ENCODE measurements around the gene DUS3L.

Gene DUS3L

GRCh38 chr19:5809053-5809452 lies 18.1 kb upstream of the DUS3L start:
- TF ChIP-seq CTCF (IDR thresholded peaks at IDR 0.05; ENCODE audit: low read depth, low read length), result no peak
- H3K4me3 ChIP-seq (ENCODE audit: low read depth, low read length), result no peak overlapping the region

GRCh38 chr19:5808120-5808816 lies 17.3 kb upstream of the DUS3L start:
- no peak overlapping the region for H3K4me3 ChIP-seq (ENCODE audit: low read depth, low read length)
- no peak for TF ChIP-seq CTCF (IDR thresholded peaks at IDR 0.05; ENCODE audit: low read depth, low read length)

- H3K4me3 ChIP-seq (ENCODE audit: low read depth, low read length), result no peak overlapping the region
- TF ChIP-seq CTCF (IDR thresholded peaks at IDR 0.05; ENCODE audit: low read depth, low read length), result no peak
These were observed 15.9 kb upstream of the DUS3L start for GRCh38 chr19:5806905-5807304.

GRCh38 chr19:5806133-5806489 lies 15.1 kb upstream of the DUS3L start:
- peak overlapping the region; percentile 53 for H3K4me3 ChIP-seq (ENCODE audit: low read depth, low read length)
- TF ChIP-seq CTCF (IDR thresholded peaks at IDR 0.05; ENCODE audit: low read depth, low read length), result no peak

- peak overlapping the region; percentile 53 for H3K4me3 ChIP-seq (ENCODE audit: low read depth, low read length)
These were observed 14.6 kb upstream of the DUS3L start for GRCh38 chr19:5805462-5806132.

GRCh38 chr19:5804516-5805461 lies 13.8 kb upstream of the DUS3L start, which contains the start of gene NRTN:
Gene NRTN, plus strand, starts transcription at chr19:5805067. Its CDS starts 19,099 bp downstream, at chr19:5824166.
- TF ChIP-seq CTCF (IDR thresholded peaks at IDR 0.05; ENCODE audit: low read depth, low read length), result no peak
- peak within 1 kb of the TSS; percentile 53 for H3K4me3 ChIP-seq (ENCODE audit: low read depth, low read length)

More at GRCh38 chr19:5805462-5806132, 14.6 kb upstream of the DUS3L start:
- TF ChIP-seq CTCF (IDR thresholded peaks at IDR 0.05; ENCODE audit: low read depth, low read length), result peak; percentile 70

Measured in WI38 (cell line).